ENCODE data around the gene C1orf21.

Gene C1orf21

DNA sequence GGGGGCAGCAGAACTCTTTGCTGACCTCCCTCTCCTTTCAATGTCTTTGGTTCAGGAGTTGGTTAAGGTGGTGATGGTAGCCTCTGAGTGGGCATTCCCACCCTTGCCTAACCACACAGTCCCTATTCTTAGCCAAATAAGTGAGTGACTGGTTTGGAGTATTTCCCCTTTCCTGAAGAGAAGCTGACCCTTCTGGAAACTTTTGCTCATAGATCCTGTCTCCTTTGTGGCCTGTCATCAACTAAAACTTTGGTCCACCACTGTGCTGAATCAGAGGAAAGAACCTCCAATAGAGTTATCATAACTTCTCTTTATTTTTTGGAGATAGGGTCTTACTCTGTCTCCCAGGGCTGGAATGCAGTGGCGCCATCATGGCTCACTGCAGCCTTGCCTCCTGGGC lies 31.1 kb downstream of the C1orf21 start:
- DNase-seq: peak; percentile 42

DNA sequence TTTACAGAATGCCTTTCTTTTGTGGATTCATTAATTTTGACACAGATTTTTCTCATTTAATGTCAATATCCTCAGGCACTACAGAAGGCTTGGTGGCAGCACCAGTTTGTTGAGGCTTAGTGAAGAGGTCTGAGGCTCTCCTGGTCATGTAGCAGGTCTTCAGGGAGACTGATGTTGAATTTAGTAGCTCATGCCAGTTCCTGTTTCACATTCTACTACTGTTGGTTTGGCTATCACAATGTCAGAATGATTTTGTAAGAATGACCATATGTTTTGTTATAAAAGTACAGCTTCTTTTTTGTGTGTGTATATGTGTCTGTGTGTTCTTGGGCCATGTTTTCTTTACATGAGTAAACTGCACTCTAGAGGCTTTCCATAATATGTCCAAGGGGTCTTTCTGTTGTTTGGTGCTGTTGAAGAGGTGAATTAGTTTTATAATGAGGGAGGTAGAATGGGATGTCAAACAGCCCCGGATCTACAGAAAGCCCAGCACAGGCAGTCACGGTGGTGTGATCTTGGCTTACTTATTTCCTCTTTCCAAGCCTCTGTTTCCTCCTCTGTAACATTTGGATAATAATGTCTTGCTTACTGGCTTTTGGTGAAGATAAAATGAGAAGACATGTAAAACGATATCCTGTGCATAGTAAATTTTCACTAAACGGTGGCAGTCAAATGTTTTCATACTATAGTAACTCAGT lies 32.0 kb downstream of the C1orf21 start:
- DNase-seq: peak; percentile 57

DNA sequence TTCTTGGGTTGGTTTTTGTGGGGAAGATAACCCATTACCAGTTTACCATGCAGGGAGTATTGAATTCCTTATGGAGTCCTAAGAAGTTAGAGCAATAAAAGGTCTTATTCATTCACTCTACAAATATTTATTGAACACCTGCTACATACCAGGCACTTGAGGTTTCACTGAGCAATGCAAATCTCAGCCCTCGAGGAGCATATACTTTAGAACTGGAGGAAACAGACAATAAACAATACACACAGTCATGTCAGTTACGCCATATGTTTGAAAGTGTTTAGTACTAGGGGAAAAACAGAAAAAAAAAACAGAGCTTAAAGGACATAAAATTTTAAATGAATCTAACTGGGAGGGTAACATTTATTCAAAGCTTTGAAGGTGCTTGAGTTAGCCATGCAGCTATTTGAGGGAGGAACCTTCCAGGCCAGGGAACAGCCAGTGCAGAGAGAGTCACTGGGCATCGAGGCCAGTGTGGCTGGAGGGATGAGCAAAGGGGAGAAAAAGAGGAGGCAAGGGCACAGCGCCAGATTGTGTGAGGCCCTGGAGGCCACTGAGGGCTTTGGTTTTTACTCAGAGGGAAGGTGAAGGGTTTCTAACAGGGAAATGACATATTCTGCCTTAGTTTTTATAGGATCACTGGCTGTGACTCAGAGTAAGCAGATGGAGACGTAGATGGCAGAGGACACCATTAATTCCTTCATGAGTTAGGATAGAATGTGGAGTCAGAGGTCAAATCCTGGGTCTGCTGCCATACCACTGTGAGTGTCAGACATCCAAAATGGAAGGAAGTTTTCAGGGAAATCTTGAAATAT lies 32.7 kb downstream of the C1orf21 start:
- no peak for DNase-seq

- DNase-seq: no peak
Observed at GRCh38 chr1:184422490-184423233, 35.8 kb downstream of the C1orf21 start.

GRCh38 chr1:184423649-184424048 lies 36.8 kb downstream of the C1orf21 start:
- DNase-seq: no peak

DNA sequence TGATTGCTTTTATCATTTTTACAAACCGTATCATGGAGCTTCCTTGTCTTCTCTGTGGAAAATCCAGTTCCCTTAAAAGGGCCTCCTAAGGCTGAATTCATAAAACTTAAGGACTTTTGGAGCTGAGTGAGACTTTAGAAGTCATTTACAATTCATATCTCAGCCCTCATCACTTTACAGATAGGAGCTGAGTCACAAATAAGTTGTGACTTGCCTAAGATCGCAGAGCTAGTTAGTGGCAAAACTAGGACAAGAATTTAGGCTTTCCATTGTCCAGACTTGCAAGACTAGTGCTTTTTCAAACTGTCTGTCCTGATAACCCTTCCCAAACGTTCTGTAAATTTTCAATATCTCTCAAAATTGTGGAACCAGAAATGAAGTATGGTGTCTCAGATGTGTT lies 37.3 kb downstream of the C1orf21 start:
- no peak for DNase-seq

DNA sequence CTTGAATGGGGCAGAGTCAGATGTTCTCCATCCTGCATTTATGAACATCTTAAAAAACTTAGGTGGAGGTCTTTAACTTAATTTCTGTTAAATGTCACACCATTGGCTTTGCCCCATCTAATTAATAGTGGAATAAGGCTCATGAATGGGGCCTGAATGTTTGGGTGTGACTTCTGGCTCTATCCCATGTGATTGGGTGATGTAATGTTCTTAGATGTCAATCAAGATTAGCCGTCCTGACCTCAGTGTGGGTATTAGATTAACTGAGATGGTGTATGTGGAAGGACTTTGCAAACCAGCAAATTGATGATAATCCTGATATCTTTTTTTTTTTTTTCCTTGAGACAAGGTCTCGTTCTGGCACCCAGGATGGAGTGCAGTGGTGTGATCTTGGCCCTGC lies 38.1 kb downstream of the C1orf21 start:
- no peak for DNase-seq

DNA sequence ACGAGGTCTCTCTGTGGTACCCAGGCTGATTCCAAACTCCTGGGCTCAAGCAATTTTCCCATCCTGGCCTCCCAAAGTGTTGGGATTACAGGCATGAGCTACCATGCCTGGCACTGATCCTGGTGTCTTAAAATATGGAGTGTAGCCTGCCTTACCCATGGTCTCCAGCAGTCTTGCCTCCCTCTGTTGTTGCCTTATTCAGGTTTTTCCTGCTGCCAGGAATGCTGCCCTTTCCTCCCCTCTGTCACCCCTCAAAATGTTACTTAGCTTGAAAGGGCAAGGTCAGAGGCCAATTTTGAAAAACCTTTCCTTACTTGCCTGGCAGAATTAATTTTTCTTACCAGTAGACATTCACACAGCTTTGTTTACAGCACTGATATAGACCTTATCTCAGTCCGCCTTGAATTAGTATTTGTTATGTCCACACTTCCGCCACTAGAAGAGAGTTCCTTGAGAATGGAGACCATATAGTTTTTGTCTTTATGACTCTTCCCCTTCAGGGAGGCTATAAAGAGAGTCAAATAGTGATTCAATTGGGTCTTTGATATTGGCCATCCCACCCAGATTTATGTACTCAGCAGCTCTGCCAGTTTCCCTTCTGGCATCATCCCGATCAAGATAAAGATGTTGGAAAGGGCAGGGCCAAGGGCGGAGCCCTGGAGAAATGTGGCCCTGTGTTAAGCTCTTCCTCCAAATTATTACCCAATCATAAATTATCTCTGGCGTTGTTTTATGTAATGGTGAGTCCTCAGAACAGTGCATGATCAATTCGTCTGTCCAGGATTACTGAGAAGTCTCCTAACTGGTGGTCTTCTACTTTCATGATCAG lies 38.8 kb downstream of the C1orf21 start:
- peak; percentile 45 for DNase-seq

DNA sequence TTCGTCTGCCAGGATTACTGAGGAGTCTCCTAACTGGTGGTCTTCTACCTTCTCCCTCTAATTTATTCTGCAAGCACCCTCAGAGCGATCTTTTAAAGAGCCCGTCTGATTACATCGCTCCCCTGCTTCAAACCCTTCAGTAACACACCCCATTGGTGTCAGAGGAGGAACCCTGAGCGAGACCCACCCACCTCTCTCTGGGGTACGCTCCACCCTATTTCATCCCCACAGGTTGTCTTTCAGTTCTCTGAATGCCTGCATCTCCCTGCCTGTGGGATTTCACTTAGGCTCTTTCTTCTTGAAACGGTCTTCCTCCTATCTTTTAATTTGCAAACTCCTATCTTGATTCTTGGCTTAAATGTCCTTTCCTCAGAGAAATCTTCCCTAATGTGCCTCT lies 39.4 kb downstream of the C1orf21 start:
- DNase-seq: no peak

- no peak for DNase-seq
Observed at GRCh38 chr1:184427722-184428121, 40.9 kb downstream of the C1orf21 start.

DNA sequence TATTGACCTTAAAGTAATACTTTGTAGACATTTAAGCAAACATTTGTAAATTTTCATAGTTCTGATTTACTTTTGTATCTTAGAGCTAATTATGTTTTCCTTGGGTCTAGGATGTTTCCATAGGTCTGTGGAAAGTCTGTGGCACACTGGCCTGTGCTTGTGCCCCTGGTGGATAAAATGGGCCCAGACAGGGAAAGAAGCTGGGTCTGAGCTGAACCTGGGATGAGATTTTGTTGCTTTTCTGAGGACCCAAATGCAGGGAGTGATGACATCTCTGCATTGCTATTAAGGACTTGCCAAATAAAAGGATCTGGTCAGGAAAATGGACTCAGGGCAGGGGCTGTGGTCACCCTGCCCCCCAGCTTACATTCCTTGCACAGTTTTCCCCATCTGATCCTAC lies 41.8 kb downstream of the C1orf21 start:
- DNase-seq: no peak

- DNase-seq: no peak
Observed at GRCh38 chr1:184429335-184429734, 42.5 kb downstream of the C1orf21 start.

GRCh38 chr1:184433956-184434502 lies 47.2 kb downstream of the C1orf21 start:
- DNase-seq: no peak

DNA sequence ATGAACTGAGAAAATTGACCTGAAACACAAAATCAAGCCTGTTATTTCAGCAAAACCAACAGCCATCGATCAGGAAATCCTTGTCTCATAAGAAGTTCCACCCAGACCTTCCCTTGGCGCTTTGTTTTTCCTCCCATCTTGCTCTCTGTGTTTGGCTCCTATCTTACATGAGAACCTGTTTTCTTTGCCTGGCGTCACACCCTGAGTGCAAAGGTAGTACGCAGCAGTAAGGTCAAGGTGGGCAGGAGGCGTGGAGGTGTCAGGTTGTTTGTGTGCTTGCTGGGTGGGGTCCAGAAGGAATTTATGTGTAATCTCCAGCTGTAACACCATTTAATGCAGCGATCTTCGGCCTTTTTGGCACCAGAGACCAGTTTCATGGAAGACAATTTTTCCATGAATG lies 50.5 kb downstream of the C1orf21 start:
- DNase-seq: no peak

GRCh38 chr1:184438363-184438762 lies 51.5 kb downstream of the C1orf21 start:
- no peak for DNase-seq

GRCh38 chr1:184442260-184442659 lies 55.4 kb downstream of the C1orf21 start:
- DNase-seq: no peak

- DNase-seq: no peak
Observed at GRCh38 chr1:184443201-184443600, 56.4 kb downstream of the C1orf21 start.

- no peak for DNase-seq
Observed at GRCh38 chr1:184443624-184444023, 56.8 kb downstream of the C1orf21 start.

DNA sequence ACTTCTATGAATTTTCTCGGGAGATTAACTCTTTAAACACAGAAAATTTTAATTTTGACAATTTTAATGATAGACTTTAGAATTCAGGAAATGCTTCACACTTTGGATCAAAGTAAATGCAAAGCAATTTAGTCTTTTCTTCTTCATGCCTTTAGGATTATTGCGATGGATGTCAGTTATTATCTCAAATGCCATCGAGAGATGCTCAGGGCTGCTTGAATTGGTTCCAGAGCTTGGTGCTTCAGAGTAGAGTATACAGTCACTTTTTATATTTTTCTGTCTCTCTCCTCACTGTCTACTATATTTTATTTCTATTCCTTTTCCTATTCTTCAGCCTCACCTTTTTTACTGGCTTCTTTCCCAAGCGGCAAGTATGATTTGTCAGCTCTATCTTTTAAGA lies 59.2 kb downstream of the C1orf21 start:
- DNase-seq: no peak

DNA sequence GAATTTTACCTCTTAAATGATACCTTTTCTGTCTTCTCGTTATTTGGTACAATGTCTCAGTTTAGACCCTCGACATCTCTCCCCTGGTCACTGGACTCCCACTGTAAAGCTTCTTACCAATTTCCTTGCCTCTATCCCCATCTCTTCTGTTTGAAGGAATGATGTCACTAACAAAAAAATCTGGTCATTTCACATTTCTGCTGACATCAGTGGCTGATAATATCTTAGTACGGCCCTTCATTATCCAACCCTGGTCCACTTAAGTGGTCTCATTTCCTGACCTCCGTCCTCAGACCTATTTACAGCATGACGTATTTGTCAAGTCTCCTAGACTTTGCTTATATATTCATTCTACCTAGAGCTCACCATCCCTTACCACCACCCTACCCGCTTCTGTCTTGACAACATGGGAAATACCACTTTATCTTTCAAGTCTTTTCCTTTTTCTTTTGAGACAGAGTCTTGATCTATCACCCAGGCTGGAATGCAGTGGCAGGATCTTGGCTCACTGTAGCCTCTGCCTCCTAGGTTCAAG lies 60.9 kb downstream of the C1orf21 start:
- DNase-seq: no peak

DNA sequence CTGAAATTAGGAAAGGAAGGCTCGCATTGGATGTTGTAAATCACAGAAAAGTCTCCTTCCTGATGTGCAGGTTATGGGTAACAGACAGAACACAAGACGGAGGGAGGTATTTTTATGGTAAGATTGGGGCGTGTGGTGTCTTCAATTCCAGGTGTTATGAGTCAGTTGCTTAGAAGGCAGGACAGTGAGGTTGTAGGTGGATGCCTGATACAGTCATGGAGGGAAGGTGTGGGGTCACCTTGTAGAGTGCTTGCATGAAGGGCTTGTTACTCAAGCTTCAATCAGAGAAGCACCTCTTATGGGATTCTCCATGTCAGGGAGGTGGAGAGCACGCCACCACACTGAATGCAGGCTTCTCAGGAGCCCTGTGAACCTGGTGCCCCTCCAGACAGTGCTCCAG lies 63.1 kb downstream of the C1orf21 start:
- no peak for DNase-seq

DNA sequence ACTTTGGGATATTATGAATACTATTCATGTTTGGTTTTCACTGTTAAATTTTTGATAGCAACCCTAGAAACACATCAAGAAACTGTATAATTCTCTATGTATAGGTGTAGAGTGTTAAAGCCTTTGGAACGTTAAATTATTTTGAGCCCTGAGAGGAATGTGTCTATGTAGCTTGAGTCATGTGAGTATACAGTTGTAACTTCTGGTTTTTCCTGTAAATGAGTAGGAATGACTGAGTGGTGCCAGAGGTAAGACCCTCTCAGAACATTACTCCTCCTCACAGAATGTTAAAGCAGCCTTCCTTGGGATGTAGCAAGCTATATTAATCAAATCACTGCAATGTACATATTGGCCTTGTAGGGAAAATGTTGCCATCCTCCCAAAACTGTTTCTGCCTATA lies 69.0 kb downstream of the C1orf21 start:
- DNase-seq: no peak

Data from OCI-M1 (cell line).